ENCODE results near the gene FYB1.

FYB1 gene

DNA sequence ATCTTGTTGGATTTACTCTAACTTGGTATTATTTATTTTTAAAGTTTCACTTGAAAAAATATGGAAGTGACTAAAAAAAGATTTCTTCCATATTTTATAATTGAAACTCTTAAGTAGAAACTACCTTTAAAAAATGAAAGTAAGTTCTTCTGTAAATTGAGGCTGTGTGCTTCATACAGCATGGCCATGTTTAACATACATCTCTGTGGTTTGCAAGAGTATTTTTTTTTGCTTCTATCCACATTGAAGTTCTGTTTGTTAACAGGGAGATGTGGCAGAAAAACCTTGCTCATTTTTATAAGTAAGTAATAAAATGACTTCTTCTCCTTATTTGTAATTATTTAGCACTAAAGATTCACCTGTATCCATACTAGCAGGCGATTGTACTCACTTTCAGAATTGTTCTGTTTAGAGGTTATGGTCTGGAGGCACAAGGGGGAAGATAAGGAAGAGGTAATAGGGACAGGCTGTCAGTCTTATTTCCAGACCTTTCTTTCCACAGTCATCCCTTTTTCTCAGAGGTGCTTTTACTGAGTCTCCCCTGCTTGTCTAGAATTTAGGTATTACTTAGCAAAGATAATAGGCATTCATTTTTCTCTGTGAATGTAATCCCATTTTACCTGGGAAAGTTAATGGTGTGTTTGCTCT is 16.0 kb downstream of the FYB1 start:
- DNase-seq: no peak

DNA sequence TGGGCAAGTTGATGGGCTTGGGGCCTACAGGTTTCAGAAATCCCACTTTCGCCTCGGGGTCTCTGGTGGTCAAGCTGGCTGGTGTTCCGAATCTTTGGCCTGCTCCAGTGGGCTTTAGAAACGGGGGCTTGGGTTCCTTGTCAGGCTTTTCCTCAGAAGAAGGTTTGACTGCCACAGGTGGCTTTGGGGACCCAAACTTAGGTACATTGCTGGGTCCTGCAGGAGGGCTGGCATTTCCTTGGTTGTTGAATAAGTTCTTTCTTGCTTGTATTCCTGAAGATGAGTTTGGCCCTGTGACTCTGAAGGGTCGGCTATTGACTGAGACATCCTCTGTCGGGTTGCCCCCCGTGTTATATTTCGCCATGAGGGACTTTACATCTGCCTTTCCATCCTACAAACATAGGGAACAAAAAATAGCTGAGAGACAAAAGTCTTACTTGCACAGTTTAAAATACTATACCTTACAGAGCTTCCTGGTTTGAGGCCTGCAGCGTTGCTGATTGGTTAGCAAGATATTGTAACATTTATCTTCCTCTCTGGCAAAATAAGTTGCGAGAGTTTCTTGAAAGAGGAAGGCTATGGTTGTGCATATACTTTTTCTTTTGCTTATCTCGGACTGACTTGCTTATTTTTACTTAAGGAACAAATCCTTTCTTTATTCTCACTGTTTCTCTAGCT is 16.6 kb downstream of the FYB1 start:
- no peak for DNase-seq

DNA sequence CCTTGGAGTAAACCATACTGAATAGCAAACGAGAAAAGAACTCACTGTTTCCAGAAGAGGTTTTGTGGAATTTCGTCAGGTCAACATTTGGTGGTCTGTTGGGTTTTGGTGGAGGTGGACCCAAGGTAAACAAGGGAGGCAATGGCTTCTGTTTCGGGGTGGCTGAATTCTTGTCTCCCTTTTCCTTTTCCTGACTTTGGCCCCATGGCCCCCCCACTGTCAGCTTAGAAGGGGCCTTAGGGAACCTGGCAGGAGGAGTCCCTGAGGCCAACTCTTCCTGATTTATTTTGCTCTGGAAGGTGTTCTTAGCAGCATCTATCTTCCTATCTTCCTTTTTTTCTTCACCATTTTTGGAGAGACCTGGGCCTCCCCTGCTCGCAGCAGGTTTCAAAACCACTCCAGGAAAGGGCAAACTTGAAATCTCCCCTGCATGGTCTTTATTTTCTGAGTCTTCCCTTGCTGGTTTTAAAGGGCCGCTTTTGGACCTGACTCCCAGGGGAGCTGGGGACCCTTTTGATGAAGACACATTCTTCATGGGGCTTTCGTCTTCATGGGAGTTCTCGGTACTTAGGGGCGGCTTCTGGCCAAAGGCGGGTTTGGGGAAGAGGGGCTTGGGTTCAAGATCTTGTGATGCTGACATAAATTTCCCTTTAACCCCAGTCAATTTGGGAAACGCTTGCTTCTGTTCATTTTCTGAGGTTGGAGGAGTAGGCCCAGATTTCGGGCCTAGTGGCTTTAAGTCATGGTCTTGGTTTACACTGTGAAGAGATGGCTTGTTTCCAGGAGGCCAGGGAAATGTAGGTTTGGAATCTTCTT is 17.4 kb downstream of the FYB1 start:
- DNase-seq: no peak

DNA sequence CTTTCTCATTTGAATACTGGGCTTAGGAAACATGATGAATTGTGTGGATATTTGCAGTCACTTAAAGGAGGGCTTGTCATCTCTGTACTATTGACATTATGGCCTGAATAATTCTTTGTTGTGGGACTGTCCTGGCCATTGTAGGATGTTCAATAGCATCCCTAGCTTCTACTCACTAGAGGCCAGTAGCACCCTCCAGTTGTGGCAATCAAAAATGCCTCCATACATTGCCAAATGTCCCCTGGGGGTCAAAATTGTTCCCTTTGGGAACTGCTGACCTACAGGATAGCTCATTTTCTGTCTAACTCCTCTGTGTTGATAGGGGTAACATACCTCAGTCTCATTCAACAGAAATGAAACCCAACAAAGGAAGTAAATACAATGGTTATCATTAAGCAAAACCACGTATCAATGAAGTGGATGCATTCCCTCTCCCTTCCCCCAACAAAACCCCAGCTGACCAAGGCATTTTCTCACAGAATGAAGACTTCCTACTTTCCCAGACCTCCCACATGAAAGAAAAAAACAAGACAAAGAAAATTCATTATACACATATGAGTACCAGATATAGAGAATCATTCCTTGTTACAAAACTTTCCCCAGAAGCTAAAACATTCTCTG is 18.1 kb downstream of the FYB1 start:
- no peak for DNase-seq

DNA sequence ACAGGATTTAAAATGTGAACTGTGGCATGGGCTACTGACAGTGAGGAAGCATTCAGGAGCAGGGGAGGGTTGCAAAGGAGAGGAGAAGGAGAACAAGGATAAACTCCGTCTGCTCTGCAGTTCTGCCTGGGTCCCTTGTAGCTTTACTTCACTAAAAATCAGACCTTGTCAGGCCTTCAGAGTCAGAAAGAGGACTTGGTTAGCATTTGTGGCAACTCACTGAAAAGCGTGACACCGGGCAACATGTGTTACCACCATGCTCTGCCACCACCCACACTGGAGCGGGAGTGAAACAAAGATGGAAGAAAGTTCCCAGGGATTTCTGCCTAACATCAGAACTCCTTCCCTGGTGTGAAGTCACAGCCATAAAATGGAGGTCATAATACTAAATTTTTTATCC is 19.3 kb downstream of the FYB1 start:
- no peak for DNase-seq

DNA sequence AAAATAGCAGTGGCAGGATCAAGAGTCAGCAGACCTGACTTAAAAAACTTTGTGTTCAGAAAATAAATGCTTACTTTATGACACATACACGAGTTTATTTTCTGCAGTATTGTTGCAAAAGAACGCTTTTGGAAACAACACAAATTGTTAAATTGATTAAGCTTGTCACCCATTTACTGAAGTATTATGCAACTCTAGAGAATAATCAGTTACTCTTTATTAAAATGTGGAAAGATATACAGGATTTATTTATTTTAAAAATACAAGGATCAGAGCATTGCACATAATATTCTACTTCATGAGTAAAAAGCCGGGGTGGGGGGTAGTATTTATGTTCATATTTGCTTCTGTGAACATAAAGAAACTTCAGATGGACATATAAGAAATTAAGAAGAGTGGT is 20.0 kb downstream of the FYB1 start:
- DNase-seq: no peak

DNA sequence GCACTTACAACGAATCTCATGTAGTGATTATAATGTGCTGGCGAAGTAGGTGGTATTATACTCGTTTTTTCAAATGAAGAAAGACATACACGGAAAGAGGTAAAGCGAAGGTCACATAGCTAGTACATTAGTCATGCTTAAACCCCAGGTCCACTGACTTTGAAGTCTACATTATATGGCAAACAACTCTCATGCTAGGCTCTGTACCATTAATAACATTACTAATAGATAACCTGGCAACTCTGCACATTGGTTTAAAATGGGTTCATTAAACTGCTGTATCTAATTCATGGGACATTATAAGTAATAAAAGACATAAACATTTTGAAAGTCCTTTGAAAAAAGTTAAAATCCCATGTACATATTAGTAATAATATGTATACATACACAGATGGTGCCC is 21.2 kb downstream of the FYB1 start:
- DNase-seq: no peak

DNA sequence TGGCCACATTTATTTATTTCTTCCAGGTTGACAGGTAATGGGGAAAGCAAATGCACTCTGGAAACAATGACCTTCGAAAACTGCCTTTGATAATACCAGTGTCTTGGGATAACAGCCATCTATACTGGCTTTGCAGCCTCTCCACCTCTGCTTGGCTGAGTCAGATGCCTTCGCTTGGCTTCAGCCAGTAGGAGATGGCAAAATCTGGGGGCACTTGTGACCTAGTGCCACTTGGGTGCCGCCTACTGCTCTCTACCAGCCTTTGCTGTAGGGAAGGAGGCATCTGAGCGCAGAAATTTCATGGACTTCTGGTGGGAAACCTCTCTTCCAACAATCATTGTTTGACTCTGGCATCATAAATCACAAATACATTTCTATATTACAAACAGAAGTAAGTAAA is 21.8 kb downstream of the FYB1 start:
- peak; percentile 54 for DNase-seq

DNA sequence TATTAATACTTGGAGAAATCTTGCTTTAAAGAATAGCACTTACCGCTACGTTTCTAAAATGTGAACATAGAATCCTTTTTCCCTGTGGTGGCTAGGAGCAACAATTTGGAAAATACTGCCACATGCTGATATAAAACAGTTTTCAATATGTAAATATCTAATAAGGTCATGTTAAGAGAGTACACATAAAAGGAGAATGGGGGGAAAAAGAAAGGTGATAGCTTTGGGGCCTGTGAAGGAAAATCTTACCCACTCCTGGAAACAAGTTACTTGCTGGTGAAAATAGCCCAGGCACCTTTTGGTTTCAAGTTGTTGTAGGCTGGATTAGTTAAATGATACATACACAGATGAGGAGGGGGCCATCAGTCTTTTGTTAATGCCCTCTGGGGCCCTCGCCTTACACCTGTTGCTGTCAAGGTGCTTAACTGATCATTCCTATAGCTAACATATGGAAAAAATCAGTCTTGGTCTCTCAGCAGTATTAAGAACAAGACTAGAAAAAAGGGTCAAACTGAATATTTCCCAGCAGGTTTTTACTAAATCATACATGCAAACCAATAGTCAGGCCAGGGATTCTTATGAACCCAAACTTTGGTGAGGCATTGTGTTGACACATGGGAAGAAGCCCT is 24.1 kb downstream of the FYB1 start:
- DNase-seq: no peak

DNA sequence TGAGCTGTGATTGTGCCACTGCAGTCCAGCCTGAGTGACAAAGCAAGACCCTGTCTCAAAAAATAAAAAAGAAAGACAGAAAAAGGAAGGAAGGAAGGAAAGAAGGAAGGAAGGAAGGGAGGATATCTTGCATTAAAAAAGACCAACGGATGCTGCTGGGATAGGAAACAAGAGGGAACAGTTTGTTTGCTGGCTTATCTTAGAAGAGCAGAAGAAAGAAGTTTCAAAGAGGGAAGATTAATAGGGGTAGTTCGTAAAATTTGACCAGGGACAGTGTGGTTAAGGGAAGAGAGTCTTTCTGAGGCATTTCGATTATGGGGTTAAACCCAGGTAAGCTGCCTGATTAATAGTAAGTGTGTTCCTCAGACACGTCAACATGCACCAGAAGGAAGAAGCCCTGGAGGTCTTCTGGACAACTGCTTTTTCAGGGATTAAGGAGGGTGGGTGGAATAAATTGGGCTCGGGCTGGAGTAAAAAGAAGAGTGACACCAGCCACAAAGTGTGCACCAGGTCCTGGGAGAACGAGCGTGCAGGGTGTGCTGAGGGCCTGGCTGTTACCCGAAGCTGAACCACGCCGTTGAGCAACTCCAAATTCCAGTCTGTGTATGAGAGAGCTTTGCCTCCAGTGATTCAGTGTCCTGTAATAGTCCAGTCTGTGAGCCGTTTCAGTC is 24.8 kb downstream of the FYB1 start:
- DNase-seq: no peak

DNA sequence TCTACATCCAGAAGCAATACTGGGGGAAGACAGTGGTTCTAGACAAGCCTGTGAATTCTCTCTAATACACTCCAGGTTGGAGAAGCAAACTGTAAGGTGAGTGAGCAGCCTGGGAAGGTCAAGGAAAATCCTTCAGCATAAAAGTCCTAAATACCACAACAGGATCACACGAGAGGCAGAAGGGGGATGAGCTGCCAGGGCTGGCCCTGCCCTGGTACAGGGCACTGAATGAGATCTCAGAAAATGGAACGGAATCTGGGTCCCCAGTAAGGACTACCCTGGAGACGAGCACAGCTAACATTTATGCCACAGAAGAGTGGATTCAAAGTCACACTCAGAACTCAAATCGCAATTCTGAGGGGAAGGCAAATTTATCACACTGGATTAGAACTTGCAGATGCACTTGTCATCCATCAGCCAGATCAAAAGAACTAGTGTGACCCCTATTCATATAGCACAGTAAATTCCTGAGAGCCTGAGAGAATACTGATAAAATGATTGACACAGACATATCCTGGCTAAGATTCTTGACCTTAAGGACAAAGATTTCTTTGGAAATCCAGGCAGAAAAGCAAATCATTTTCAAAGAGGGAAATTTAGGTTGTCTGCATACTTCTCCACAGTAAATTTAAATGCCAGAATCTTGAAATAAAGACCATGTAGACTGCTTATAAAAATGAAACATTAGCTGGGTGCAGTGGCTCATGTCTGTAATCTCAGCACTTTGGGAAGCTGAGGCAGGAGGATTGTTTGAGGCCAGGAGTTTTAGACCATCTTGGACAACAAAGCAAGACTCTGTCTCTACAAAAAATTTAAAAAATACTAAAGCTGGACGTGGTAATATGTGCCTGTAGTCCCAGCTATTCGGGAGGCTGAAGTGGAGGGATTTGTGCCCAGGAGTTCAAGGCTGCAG is 25.6 kb downstream of the FYB1 start:
- DNase-seq: no peak

DNA sequence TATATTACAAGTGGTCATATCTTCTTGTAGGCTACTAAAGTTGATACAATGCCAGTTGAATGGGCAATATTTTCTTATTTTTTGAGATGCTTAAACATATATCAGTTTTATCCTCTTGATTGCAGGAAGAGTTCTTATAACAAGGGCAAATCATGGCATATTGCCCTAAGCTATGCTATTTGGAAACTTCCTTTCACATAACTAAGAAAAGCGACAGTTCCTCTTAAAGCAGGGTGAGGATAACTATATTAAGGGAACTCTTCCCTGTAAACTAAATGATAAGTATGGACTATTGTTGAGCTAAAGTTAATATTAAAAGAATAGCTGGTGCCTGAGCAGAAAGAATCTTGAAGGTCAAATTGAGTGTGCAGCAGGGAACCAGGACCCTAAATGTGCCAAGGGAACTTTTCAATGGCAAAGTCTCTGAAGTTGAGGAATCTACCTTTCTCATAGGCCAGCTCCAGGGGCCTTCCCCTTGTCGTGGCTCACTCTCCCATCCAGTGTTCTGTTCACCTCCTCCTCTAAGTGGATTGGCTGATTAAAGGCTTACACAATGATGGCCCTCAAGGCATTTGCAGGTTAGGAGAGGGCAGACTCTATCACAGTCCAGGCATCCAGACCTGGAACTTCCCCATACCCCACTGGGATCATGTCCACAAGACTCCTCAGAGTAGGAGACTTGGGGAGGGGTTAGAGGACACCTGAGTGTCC is 26.8 kb downstream of the FYB1 start:
- DNase-seq: no peak

DNA sequence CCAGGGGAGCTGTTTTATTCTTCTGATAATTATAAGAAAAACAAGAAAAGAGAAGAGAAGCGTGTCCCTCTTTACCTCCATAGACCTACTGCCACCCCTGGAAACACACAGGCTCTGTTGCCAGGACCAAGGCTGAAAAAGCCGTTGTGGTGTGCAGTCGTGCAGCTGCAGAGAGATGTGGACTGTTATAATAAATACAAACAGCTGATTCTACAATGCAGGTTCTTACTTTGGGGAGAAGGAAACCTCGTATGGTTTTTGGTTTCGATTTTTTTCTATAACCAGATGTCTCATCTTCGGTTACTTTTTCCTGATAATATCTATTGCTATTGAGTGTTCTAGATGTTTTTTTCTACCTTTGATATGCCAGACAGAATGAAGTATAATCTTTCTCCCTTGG is 28.1 kb downstream of the FYB1 start:
- no peak for DNase-seq

DNA sequence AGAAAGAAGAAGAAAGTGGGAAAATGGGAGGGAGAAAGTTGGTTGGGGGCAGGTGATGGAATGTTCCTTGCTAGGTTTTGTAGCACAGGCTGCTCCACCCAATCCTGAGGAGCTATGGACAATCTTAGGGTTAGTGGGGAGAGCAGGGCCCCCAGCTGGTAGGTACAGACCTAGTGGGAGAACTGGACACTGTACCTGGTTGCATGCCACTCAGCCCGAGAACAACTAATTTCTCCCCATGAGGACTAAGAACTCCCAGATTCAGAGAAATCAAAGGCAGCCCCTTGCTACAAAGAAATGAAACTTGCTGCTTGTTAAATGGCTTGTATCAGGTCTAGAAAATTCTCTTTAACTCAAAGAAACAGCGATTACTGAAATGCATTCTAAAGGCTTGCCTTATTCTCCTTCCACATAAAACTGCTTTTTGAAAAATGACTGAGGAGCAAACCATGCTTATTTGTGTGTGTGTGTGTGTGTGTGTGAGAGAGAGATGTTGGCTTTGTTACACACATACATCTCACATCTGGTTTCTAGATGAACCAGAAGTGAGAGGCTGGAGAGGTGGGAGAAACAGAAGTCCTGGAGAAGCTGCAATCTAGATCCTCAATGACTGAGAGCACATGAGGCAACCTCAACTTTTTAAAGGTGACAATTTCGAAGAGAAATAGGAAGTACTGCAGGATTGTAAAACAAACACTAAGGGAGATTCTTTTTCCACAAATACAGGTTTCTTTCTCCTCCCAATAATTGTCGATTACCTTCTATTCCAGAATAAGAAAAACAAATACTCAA is 28.9 kb downstream of the FYB1 start:
- DNase-seq: no peak

DNA sequence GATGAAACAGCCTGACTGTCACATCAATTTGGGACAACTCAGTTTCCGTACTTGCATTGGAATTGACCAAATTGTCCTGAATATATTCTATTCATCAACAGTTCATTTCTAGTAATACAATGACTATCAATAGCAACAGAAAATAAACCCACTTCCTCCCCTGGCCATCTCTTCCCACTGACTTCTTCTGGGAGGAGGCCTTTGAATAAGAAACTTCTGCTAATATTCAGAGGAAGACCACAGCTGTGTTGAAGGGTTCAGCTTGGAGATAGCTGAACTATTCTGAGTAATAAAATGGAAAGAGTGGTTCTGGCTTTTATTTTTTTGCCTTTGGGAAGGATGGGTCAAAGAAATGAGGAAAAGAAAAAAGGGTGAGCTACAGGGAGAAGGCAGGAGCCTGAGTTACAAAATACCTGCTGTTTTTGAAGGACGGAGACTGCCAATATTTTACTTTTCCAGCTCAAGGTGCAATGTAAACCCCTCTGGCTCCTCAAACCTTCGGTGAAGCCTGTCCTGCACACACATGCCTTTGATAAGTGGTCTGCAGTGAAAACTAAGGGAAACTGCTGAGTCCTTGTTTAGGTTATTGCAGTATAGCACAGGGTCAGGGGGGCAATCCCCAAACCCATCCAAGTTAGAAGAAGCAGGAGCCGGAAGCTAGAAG is 29.9 kb downstream of the FYB1 start:
- DNase-seq: no peak

DNA sequence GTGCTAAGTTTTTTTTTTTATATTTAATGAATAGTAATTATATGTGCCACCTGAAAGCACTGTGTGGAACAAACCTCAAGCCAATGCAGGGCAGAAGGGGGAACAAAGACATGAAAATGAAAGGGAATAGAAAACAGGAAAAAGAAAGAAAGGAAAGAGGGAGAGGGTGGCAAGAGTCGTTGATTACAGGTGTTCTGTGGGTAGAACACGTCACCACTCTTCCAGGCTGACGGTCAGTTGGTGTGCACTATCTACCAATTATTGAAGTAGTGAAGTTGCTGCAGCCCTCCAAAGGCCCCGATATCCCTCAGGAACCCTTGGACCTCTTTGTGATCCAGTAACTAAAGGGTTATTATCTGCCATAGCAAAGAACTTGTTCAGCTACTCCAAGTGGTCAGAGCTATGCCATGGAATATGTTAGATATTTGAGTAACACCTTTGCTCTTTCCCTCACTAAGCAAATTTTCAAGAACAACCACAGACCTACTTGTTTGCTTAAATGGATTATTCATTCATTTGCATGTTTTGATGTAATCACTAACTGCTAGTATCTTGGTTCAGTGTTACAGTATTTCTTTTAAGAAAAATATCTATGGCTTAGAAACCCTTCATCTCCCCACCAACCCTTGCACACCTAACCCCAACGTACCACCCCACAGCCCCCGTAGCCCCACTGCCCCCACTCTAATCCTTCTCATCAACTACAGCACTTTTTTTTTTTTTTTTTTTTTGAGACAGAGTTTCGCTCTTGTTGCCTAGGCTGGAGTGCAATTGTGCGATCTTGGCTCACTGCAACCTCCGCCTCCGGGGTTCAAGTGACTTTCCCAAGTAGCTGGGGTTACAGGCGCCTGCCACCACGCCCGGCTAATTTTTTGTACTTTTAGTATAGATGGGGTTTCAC is 31.3 kb downstream of the FYB1 start:
- no peak for DNase-seq

DNA sequence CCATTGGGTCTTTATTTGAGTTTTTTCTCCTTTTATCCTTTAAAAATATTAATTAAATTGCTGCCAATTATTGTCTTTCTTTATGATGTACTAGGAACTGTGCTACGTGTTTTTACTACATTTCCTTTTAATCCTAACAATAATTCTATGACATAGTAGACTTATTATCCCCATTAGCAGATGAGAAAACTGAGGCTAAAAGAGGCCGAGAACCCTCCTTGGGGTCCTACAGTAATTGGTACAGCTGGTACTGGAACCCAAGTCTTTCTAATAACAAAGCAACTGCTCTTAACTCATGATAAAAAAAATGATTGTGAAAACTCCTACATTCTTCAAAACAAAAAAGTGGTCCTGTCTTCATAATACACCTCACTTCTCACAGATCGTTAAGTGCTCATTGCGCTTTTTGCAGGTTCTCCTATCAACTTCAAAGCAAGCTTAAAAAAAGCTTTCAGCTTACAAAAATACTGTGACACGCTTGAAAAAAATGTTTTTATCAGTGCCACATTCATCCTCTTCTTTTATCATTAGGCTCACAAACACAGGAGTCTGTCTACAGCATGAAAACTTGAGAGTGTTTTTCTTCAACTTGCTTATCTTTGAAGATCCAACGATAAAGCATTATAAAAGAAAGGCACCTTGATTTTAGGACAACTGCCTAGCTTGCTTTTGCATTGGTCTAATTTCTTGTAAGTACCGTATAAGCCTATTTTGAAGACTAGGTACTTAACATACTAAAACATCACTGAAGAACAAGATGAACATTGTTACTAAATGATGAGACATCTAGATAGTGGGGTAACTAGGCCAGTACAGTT is 32.4 kb downstream of the FYB1 start:
- DNase-seq: no peak

Data from activated effector memory CD4-positive, alpha-beta T cell treated with Interleukin-2 at 50 U/mL for 16 hours (primary cell).